Activated CD4-positive, CD25-positive, alpha-beta regulatory T cell treated with anti-CD3 and anti-CD28 coated beads, Interleukin-2, amount 50 U/mL, for 16 hours (primary cell): ENCODE measurements around the gene DMD.

Experiments
- DNase-seq: peaks from one replicate; pipeline ENCODE4 v3.0.0-alpha.2; 2020; ENCODE audit warnings: low read depth, low spot score

DMD gene

GRCh38 chrX:31301941-31302340 lies 1909.4 kb downstream of the DMD start:
- DNase-seq = no peak

GRCh38 chrX:31301203-31301602 lies 1910.1 kb downstream of the DMD start:
- DNase-seq = no peak

DNA sequence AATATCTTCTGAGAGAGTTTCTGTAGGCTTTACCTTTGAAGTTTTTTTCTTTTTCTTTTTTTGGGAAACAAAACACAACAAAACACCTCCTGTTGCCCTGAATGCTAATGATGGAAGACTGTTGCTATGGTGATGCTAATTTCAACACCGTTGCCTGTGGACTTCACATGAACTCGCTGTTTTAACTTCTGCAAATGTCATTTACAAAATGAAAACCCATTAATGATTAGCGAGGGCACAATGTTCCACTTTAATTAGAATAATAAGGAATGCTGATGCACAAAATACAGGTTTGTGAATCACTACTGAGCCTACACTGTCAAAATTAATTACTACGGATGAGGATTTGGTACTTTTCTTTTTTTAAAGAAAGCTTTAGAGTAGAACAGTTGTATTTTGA lies 1912.4 kb downstream of the DMD start:
- DNase-seq = no peak

DNA sequence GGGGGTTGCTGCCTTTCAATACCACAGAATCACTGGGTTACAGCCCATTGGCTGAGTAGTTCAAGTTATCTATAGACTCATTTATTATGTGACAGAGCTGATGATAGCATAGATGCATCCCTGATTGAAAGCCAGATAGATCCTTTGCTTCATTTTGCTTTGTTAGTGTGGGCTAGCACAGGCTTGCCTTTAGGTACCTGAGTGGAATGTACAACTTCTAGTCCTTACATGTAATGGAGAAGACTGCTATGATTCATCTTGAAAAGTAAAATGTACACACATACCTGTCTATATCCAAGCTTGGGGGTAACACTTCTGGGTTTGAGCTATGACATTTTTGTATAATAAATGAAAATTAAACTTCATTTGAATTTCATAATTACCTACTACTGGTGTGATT lies 1913.5 kb downstream of the DMD start:
- no peak for DNase-seq

GRCh38 chrX:31294475-31294874 lies 1916.9 kb downstream of the DMD start:
- DNase-seq = no peak

DNA sequence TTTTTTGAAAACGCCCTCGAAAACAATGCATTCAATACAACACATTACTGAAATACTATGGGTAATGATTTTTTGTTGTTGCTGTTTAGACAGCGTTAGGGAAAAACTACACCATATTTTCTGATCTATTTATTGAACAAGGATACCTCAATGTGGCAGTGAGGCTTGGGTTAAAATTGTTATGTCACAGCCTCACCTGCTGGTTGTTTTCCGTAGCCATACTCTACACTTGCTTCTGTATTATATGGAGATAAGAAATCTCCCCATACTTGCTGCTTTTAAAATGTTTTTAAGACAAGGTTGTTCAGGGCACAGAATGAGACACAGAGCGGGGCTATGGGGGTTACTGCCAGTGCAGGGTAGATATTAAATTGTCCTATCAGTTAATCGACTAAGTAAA lies 1917.9 kb downstream of the DMD start:
- no peak for DNase-seq

- DNase-seq = no peak
Measured at GRCh38 chrX:31291131-31291530, 1920.2 kb downstream of the DMD start.

DNA sequence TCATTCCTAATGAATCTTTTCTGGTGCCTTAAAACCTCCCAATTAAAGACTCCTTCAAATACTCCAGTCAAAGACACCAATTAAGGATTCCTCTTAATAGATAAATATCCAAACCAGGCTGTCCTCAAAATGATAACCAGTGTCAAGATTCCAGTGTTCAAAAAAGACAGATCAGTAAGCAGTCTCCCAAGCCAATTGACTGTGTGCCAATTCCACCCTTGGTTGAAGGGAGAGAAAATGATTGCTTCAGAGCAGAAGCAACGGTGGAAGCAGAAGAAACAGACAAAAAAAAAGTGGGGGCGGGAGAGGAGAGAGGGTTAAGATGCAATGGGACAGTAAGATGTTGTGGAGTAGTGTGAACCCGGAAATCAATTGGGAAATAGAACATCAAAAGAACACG lies 1923.5 kb downstream of the DMD start:
- DNase-seq = no peak

DNA sequence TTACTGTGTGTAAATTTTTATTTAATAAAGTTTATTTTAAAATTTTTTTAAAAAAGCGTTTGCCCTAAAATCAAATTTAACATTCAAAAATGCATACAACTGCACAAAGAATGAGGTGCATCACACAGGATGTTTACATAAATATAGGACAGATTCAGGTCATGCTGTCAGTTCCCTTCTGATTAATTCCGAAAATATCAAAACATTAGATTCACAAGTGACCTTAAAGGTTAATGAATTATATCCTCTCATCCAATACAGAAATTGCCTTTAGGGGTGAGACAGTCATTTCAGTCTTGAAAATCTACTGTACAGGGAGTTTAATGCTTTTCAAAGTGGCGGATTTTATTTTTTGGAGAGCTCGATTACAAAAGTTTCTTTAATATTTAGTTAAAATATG lies 1930.8 kb downstream of the DMD start:
- DNase-seq = no peak

GRCh38 chrX:31279359-31279758 lies 1932.0 kb downstream of the DMD start:
- no peak for DNase-seq

- DNase-seq = no peak
Measured at GRCh38 chrX:31272472-31272775, 1938.9 kb downstream of the DMD start.

- DNase-seq = no peak
Measured at GRCh38 chrX:31271615-31272471, 1939.5 kb downstream of the DMD start.

- DNase-seq = no peak
Measured at GRCh38 chrX:31269914-31270313, 1941.4 kb downstream of the DMD start.

DNA sequence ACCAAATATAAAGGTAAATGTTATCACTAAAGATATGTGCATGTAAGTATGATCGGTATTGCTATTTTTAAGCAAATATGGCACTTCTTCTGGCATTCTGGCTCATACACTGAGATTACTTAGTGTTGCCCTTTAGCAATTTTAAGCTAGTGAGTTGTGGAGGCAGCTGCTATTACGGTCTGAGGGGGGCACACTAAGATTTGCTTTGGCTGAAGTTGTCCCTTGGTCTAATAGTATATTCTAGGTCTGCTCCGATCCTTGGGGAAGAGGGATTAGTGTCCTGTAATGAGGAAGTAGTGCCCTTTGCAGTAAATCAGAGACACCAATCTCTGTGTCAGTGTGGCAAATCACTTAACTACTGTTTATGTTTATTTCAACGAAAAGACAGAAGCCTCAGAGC lies 1943.0 kb downstream of the DMD start:
- no peak for DNase-seq

GRCh38 chrX:31266203-31267076 lies 1944.9 kb downstream of the DMD start:
- DNase-seq = no peak

DNA sequence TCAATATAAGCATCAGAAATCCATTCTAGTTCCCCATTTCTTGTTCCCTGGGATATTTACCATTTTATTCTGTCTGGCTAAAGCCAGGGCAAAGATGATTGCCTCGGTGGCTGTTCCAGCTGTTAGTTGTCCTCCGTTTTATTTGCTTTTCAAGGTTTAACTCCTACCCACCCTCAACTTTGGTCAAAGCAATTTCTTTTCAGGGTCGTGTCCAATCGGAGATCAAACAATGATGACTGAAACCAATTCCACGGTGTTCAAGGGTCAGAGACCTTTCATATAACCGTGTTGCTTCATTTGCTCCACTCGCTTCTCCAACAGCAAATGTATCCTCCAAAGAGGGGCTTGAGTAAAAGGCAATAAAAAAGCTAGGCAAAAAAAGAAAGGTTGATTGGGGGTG lies 1946.0 kb downstream of the DMD start:
- DNase-seq = no peak

GRCh38 chrX:31260351-31260750 lies 1951.0 kb downstream of the DMD start:
- no peak for DNase-seq

DNA sequence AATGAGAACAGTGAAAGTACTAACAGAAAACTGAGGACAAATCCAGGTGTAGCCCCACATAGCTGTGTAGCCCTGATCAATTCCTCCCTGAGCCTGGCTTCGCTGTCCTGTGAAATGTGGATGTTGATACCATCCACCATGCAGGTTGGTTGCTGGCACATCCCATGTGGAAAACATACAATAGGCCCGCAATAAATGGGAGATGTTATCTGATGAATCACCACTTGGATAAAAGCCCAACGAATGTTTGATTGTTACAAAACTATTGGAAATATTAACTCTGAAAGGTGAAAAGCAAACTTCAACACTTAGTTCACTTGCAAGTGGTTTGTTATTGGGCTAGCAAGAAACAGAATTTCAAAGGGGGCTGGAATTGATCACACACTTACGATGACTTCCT lies 1953.2 kb downstream of the DMD start:
- DNase-seq = no peak

DNA sequence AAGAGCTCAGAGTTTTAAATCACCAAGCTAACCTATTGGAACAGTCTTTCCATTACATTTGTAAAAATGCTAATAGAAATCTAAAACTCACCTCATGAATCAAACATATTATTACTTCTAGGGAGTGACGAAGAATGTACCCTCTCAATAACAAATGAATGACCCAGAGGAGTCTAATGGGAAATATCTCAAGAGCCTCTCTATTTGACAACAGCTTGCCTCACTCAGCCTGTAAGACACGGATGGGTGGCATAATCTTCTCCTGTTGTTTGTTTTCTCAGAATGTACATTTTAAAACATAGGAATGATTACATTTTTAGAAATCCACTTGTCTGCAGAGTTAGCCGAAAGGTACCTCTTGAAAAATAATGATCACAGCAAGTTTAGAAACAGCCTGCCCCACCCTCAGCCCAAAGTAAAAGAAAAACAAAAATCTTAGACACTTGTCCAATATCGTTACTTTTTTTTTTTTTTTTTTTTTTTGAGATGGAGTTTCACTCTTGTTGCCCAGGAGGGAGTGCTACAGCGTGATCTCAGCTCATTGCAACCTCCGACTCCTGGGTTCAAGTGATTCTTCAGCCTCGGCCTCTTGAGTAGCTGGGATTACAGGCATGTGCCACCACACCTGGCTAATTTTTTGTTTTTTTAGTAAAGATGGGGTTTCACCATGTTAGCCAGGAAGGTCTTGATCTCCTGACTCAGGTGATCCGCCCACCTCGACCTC lies 1955.9 kb downstream of the DMD start:
- no peak for DNase-seq

DNA sequence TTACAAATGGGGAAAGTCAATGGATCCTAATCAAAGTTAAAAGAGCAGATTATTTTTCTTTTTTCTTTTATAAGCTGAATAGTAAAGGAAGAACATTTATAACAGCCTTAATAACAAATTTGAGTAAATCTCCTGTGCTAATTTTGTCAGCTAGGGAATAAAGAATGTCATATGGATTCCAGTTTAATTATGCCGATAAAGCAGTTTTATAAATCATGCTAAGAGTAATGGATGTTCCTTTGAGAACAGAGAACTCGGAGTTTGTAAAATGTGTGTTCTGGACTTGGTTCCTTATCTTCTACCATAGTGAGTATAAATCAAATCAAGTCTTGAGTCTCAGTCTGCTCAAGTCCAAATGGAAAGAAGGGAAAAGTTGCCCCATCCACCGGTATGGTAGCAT lies 1959.2 kb downstream of the DMD start:
- DNase-seq = no peak

- no peak for DNase-seq
Measured at GRCh38 chrX:31251336-31251735, 1960.0 kb downstream of the DMD start.

GRCh38 chrX:31245714-31246113 lies 1965.6 kb downstream of the DMD start:
- no peak for DNase-seq
